GM18511 (cell line): Measurements from ENCODE around the gene FBXL7.

Experiments
- ATAC-seq: cut with Tn5 transposase; IDR thresholded peaks from one replicate; pipeline ENCODE4 v1.9.1; 2021; ENCODE audit warnings: mild to moderate bottlenecking, moderate library complexity; ENCODE audit not compliant: unreplicated experiment

FBXL7 gene

GRCh38 chr5:15932066-15932465 lies 432.1 kb downstream of the FBXL7 start:
- no peak for ATAC-seq

- no peak for ATAC-seq
These were observed 433.6 kb downstream of the FBXL7 start for GRCh38 chr5:15933259-15934207.

- ATAC-seq: no peak
These were observed 436.7 kb downstream of the FBXL7 start for GRCh38 chr5:15936505-15937245.

GRCh38 chr5:15937708-15938107 lies 437.7 kb downstream of the FBXL7 start:
- no peak for ATAC-seq

- ATAC-seq: no peak
These were observed 438.2 kb downstream of the FBXL7 start for GRCh38 chr5:15938186-15938585.

GRCh38 chr5:15938961-15939360 lies 439.0 kb downstream of the FBXL7 start:
- ATAC-seq: no peak

GRCh38 chr5:15940905-15941304 lies 440.9 kb downstream of the FBXL7 start:
- ATAC-seq: no peak

GRCh38 chr5:15943487-15943886 lies 443.5 kb downstream of the FBXL7 start:
- no peak for ATAC-seq

GRCh38 chr5:15946026-15946425 lies 446.0 kb downstream of the FBXL7 start:
- no peak for ATAC-seq

GRCh38 chr5:15948190-15948589 lies 448.2 kb downstream of the FBXL7 start:
- no peak for ATAC-seq

- no peak for ATAC-seq
These were observed 451.1 kb downstream of the FBXL7 start for GRCh38 chr5:15951126-15951525.

GRCh38 chr5:15951550-15951949 lies 451.6 kb downstream of the FBXL7 start:
- no peak for ATAC-seq

GRCh38 chr5:15956622-15957021 lies 456.6 kb downstream of the FBXL7 start:
- ATAC-seq: no peak

- no peak for ATAC-seq
These were observed 457.1 kb downstream of the FBXL7 start for GRCh38 chr5:15957124-15957523.

- no peak for ATAC-seq
These were observed 459.6 kb downstream of the FBXL7 start for GRCh38 chr5:15959370-15960164.

- no peak for ATAC-seq
These were observed 466.2 kb downstream of the FBXL7 start for GRCh38 chr5:15966066-15966640.

- no peak for ATAC-seq
These were observed 466.7 kb downstream of the FBXL7 start for GRCh38 chr5:15966651-15967050.

- no peak for ATAC-seq
These were observed 469.0 kb downstream of the FBXL7 start for GRCh38 chr5:15968993-15969392.

GRCh38 chr5:15977851-15978250 lies 477.9 kb downstream of the FBXL7 start:
- no peak for ATAC-seq

- ATAC-seq: no peak
These were observed 480.9 kb downstream of the FBXL7 start for GRCh38 chr5:15980835-15981234.

GRCh38 chr5:15983392-15983791 lies 483.4 kb downstream of the FBXL7 start:
- ATAC-seq: no peak
